Lower leg skin (tissue), 4 donors: Measurements from ENCODE around the gene YPEL3. TPM values are rescaled to one million over a fixed set of nuclear protein-coding genes. Genes with fewer than 3 reads are reported as not detected.
A peak's percentile ranks its signal among the peaks of the same experiment; 100 is the strongest.

Experiments used
- DNase-seq, 2 donors: peaks; one replicate each; pipeline ENCODE4 v3.0.0-alpha.2; 2019; ENCODE audit warnings: low spot score in 2 of 2
- H3K4me3 ChIP-seq: fragments of 200-600 bp; sonication (generic); 2 replicates; pipeline ENCODE4 v1.5.1; 2017; ENCODE audit warnings: mild to moderate bottlenecking, low read depth; ENCODE audit not compliant: poor library complexity, severe bottlenecking
- CTCF ChIP-seq, 3 donors: fragments of 450-650 bp; IDR thresholded peaks; one replicate each; pipeline ENCODE4 v1.5.1; 2016; ENCODE audit warnings: antibody characterized with exemption in 3 of 3, mild to moderate bottlenecking in 3 of 3, moderate library complexity in 2 of 3
- POLR2A ChIP-seq, 2 donors: fragments of 450-650 bp; IDR thresholded peaks; one replicate each; pipeline ENCODE4 v1.6.1; 2016 to 2017; ENCODE audit warnings: antibody characterized with exemption in 2 of 2, mild to moderate bottlenecking in 1 of 2, moderate library complexity in 1 of 2
- WGBS, 2 donors: methylation state at CpG; one replicate each; pipeline ENCODE4 v1.1.5; 2018; 5-methylcytosine and 5-hydroxymethylcytosine counted together
- intact Hi-C: fragments of 100-400 bp; cut with DNase I; formaldehyde crosslinking; loops from one replicate; pipeline ENCODE4 v1.15.0; 2023; ENCODE audit warnings: low total_unique reads
- total RNA-seq, 4 donors: library from RNA; depleted of rRNA; stranded (reverse); fragments of >200 nt; gene quantifications; one replicate each; pipeline ENCODE4 v1.1.0, GENCODE V29; 2016

Gene YPEL3, protein sequence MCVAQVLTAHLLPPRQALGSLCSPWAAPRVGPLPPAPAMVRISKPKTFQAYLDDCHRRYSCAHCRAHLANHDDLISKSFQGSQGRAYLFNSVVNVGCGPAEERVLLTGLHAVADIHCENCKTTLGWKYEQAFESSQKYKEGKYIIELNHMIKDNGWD
- 100 to 1,000 TPM; 185 to 351 (median 229) TPM for total RNA-seq

DNA sequence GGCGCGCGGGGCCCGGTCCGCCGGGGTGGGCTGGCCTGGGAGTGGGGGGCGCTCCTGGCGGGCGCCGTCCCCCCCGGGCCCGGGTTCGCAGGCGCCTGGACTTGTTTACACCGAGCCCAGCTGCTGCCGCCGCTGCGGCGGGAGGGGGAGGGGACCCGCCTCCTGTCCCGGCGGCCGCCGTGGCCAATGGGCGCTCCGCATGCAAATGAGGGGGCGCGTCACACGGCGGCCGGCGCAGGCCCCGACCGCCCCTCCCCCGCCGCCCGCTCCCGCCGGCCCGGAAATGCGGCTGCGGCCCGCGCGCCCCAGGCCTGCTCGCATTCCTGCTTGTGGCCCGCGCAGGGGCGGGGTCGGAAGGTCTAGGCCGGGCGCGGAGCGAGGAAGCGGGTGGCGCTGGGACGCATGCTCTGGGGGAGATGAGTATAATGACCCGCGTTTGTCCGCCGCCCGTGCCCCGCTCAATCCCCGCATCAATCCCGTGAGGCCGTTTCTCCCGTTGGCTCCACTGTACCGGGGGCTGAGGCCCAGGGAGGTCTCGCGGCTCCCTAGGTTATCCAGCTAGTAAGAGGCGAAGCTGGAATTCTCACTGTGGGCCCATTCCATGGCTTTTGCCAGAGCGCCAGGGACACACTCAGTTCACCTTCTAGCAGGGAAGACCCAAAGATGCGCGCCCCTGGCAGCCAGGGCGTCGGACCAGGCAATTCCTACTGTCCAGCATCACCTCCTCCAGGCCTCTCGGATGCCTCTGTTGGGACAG lies at the start of gene YPEL3:
Gene YPEL3, minus strand, starts transcription at position 109 of the 757 bp plus-strand sequence. CDS start 731 bp downstream, outside the sequence.
- intact Hi-C loops, result no loop called here
- DNase-seq, result peak; percentile 89 to 97
- TF ChIP-seq POLR2A (IDR thresholded peaks at IDR 0.05), result no peak
- no peak for TF ChIP-seq CTCF (IDR thresholded peaks at IDR 0.05)
- WGBS, 2 donors, result 11 to 31% methylated on average over 19 to 65 of the region's 77 CpGs
- peak within 1 kb of the TSS; percentile 92 for H3K4me3 ChIP-seq

DNA sequence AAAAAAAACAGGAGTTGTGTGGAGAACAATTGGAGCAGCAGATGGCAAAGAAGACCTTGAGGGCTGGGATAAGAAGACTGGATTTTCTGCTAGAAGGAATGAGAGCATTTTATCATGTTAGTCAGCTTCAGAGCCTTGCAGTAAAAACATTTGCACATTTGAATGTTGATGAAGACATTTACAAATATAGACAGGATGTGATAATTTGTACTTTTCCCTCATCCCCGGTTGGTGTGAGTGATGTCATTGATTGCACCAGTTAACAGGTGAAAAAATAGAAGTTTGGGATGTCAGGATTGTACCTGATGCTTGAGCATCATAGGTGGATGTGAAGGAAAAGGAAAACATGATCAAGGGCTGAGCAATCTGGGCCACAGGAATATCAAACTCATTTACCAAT lies 49.6 kb upstream of the YPEL3 start:
- intact Hi-C loops, result no loop called here
- WGBS, 2 donors, result 53 to 62% methylated on average over 1 of the region's 1 CpG
- no peak overlapping the region for H3K4me3 ChIP-seq
- TF ChIP-seq CTCF (IDR thresholded peaks at IDR 0.05), result no peak
- no peak for TF ChIP-seq POLR2A (IDR thresholded peaks at IDR 0.05)
- no peak for DNase-seq

DNA sequence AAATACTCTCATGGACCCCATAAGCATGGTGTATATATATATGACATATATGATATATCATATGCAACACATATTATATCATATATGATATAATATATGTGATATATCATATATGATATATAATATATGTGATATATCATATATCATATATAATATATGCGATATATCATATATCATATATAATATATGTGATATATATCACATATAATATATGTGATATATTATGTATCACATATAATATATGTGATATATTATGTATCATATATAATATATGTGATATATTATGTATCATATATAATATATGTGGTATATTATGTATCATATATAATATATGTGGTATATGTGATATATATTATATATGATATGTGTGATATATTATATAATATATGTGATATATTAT lies 48.9 kb upstream of the YPEL3 start:
- DNase-seq, result no peak
- H3K4me3 ChIP-seq, result no peak overlapping the region
- intact Hi-C loops, result no loop called here
- 32 to 95% methylated on average over 1 of the region's 1 CpG for WGBS, 2 donors
- no peak for TF ChIP-seq CTCF (IDR thresholded peaks at IDR 0.05)
- no peak for TF ChIP-seq POLR2A (IDR thresholded peaks at IDR 0.05)

DNA sequence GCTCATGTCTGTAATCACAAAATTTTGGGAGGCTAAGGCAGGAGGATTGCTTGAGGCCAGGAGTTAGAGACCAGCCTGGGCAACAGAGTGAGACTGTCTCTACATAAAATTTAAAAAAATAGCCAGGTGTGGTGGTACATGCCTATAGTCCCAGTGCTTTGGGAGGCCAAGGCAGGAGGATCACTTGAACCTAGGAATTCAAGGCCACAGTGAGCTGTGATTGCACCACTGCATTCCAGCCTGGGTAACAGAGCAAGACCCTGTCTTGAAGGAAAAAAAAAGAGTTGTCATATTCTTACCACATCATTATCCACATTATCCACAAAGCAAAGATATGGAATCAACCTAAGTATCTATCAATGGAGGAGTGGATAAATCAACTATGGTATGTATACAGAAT lies 48.0 kb upstream of the YPEL3 start:
- intact Hi-C loops, result no loop called here
- no peak for DNase-seq
- no peak for TF ChIP-seq CTCF (IDR thresholded peaks at IDR 0.05)
- TF ChIP-seq POLR2A (IDR thresholded peaks at IDR 0.05), result no peak
- H3K4me3 ChIP-seq, result no peak overlapping the region

- no peak overlapping the region for H3K4me3 ChIP-seq
- intact Hi-C loops, result no loop called here
- TF ChIP-seq POLR2A (IDR thresholded peaks at IDR 0.05) (no peak), CTCF (IDR thresholded peaks at IDR 0.05) (no peak)
- no peak for DNase-seq
- WGBS, 2 donors, result 36 to 66% methylated on average over 2 of the region's 2 CpGs
Observed at GRCh38 chr16:30143347-30143702, 47.3 kb upstream of the YPEL3 start.
